GF-D8 (cell line): ENCODE results near the gene FITM1.

Experiments
- DNase-seq: peaks from one replicate; lab custom pipeline; 2025; lab: John Stamatoyannopoulos, UW

FITM1 gene

GRCh38 chr14:24139272-24139934 is 8.9 kb downstream of the FITM1 start:
- no peak for DNase-seq

GRCh38 chr14:24141097-24141880 is 10.8 kb downstream of the FITM1 start, which contains the start of gene EMC9:
EMC9 (minus strand) TSS chr14:24141591; CDS start chr14:24141304, 287 bp downstream.
- peak; percentile 98 for DNase-seq

- no peak for DNase-seq
Observed at GRCh38 chr14:24143511-24143910, 13.1 kb downstream of the FITM1 start.

- no peak for DNase-seq
Observed at GRCh38 chr14:24144451-24144850, 14.0 kb downstream of the FITM1 start.

GRCh38 chr14:24145219-24145618 is 14.8 kb downstream of the FITM1 start:
- DNase-seq = no peak

- no peak for DNase-seq
Observed at GRCh38 chr14:24145690-24146452, 15.4 kb downstream of the FITM1 start.

- DNase-seq = peak; percentile 85
Observed at GRCh38 chr14:24146453-24146977, 16.1 kb downstream of the FITM1 start, which contains the start of gene PSME2. PSME2 (minus strand) TSS chr14:24146610; CDS start chr14:24146581, 29 bp downstream.

GRCh38 chr14:24146978-24147760 is 16.7 kb downstream of the FITM1 start, which contains the start of gene RNF31:
RNF31 (plus strand) TSS chr14:24147498; CDS start chr14:24147699, 201 bp downstream.
- peak; percentile 96 for DNase-seq

GRCh38 chr14:24147761-24148428 is 17.4 kb downstream of the FITM1 start:
- no peak for DNase-seq

GRCh38 chr14:24149302-24149969 is 19.0 kb downstream of the FITM1 start:
- DNase-seq = no peak

GRCh38 chr14:24150061-24150460 is 19.6 kb downstream of the FITM1 start:
- DNase-seq = no peak

GRCh38 chr14:24150567-24150966 is 20.1 kb downstream of the FITM1 start:
- DNase-seq = no peak

GRCh38 chr14:24150993-24151392 is 20.5 kb downstream of the FITM1 start:
- no peak for DNase-seq

GRCh38 chr14:24151404-24152080 is 21.1 kb downstream of the FITM1 start:
- no peak for DNase-seq

GRCh38 chr14:24155100-24155499 is 24.6 kb downstream of the FITM1 start:
- no peak for DNase-seq

- no peak for DNase-seq
Observed at GRCh38 chr14:24156840-24157239, 26.4 kb downstream of the FITM1 start.

- no peak for DNase-seq
Observed at GRCh38 chr14:24157331-24157730, 26.9 kb downstream of the FITM1 start.

- DNase-seq = no peak
Observed at GRCh38 chr14:24159777-24160498, 29.5 kb downstream of the FITM1 start.

- DNase-seq = no peak
Observed at GRCh38 chr14:24160499-24160849, 30.0 kb downstream of the FITM1 start.
